ENCODE measurements around the gene C3orf20. TPM values are rescaled to one million over a fixed set of nuclear protein-coding genes. Genes with fewer than 3 reads are reported as not detected.

C3orf20 gene
- total RNA-seq, 3 donors from 2014 or later, result 0.15 to 0.16 TPM; not detected in 1

DNA sequence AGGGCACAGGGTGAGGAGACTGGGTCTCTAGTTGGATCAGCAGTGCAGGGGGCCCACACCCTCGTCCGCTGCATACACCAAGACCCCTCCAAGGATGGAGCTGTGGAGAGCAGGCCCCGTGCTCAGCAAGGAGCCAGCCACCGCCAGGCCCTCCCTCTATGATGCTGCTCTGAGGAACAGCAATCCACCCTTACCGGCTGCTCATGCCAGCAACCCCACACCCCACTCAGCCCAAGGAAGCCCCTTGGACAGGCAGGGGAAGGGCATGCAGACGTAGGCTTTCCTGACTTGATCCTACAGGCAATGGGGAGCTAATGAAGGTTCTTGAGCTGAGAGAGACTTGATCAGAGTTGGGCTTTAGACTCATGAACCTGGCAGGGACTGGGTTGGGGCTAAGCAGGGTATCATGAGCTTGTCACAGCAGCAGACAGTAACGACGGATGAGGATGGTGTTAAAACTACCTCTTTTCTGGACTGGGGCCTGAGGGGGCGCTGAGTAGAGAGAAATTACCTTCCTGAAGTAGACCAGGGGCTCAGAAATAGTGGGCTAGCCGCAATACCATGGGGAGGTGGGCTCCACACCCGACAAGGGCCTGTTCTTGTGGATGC is 93.3 kb downstream of the C3orf20 start:
- Histone ChIP-seq H3K4me3 (no peak overlapping the region), H3K27ac (no peak overlapping the region), H3K27me3 (no peaks in the 10 kb centered on the region), H3K9me3 (no peaks in the 10 kb centered on the region), H3K4me1 (no peaks in the 10 kb centered on the region), H3K36me3 (no peaks in the 10 kb centered on the region)
- intact Hi-C loops (cut with DNase I; ENCODE audit: low total_unique reads), result no loop called here
- TF ChIP-seq POLR2A (IDR thresholded peaks at IDR 0.05), result no peak
- no peak for DNase-seq (ENCODE audit: low spot score in 2 of 2)

DNA sequence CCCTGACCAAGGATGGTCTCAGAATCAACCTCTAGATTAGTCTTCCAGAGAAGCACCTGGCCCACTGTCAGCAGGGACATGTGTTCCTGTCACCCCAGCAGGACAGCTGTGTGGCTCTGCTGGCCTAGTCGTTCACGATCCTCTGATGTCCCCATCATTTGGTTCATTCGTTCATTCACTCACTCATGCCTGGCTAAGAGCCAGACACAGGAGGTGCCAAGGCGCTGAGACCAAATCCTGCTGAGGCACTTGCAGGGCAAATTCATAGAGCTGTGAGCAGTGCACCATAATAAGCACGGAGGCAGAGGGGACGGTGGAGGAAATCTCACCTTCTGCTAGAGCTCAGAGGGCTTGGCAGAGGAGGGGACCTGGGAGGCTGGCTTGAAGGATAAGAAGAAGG is 93.9 kb downstream of the C3orf20 start:
- intact Hi-C loops (cut with DNase I; ENCODE audit: low total_unique reads), result no loop called here
- H3K27ac ChIP-seq, result no peak overlapping the region
- H3K4me1 ChIP-seq, result no peaks in the 10 kb centered on the region
- H3K27me3 ChIP-seq, result no peaks in the 10 kb centered on the region
- no peak for DNase-seq (ENCODE audit: low spot score in 2 of 2)
- H3K36me3 ChIP-seq, result no peaks in the 10 kb centered on the region
- TF ChIP-seq, protein P1, sequence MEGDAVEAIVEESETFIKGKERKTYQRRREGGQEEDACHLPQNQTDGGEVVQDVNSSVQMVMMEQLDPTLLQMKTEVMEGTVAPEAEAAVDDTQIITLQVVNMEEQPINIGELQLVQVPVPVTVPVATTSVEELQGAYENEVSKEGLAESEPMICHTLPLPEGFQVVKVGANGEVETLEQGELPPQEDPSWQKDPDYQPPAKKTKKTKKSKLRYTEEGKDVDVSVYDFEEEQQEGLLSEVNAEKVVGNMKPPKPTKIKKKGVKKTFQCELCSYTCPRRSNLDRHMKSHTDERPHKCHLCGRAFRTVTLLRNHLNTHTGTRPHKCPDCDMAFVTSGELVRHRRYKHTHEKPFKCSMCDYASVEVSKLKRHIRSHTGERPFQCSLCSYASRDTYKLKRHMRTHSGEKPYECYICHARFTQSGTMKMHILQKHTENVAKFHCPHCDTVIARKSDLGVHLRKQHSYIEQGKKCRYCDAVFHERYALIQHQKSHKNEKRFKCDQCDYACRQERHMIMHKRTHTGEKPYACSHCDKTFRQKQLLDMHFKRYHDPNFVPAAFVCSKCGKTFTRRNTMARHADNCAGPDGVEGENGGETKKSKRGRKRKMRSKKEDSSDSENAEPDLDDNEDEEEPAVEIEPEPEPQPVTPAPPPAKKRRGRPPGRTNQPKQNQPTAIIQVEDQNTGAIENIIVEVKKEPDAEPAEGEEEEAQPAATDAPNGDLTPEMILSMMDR (IDR thresholded peaks at IDR 0.05), result no peak
- TF ChIP-seq POLR2A (IDR thresholded peaks at IDR 0.05) (no peak), POLR2AphosphoS5 (IDR thresholded peaks at IDR 0.05) (no peak)
- no peaks in the 10 kb centered on the region for H3K9me3 ChIP-seq
- H3K4me3 ChIP-seq, result no peak overlapping the region

DNA sequence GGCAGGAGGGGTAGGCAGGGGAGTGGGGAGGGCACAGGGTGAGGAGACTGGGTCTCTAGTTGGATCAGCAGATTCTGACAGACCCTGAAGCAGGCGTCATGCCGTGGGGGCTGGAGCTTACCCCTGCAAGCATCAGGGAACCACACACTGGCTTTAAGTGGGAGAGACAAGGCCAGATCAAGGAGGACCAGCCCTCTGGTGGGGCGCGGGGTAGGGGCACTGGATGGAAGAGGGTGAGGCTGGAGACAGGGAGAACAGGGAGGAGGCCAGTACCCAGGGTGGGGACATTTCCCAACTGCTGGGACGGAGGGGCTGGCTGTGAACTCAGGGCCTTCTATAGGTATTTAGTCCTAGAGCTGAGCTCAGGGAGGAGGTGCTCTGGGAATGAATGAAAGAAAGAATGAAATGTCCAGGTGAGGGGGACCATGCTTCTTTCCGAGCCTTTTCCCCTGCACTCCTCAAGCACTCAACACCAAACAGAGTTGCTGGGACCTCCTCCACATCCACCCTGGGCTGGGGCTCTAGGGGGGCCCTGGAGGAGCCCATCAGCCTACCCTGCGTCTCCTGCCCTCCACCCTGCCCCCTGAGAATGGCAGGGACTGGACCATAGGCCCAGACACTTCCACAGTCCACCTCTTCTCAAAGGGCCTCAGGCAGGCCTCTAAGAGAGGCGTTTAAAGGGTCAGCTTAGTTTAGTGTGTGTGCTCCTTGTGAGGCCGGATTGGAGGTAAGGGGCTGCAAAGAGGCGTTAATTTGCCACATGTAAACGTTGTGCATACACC is 94.8 kb downstream of the C3orf20 start:
- Histone ChIP-seq H3K27ac (no peak overlapping the region), H3K36me3 (no peaks in the 10 kb centered on the region), H3K4me3 (no peak overlapping the region), H3K27me3 (no peaks in the 10 kb centered on the region), H3K4me1 (no peaks in the 10 kb centered on the region), H3K9me3 (no peaks in the 10 kb centered on the region)
- no peak for DNase-seq (ENCODE audit: low spot score in 2 of 2)
- intact Hi-C loops (cut with DNase I; ENCODE audit: low total_unique reads), result no loop called here
- TF ChIP-seq POLR2A (IDR thresholded peaks at IDR 0.05), result no peak
- TF ChIP-seq, protein P1 (IDR thresholded peaks at IDR 0.05), result no peak
- TF ChIP-seq POLR2AphosphoS5 (IDR thresholded peaks at IDR 0.05), result no peak

DNA sequence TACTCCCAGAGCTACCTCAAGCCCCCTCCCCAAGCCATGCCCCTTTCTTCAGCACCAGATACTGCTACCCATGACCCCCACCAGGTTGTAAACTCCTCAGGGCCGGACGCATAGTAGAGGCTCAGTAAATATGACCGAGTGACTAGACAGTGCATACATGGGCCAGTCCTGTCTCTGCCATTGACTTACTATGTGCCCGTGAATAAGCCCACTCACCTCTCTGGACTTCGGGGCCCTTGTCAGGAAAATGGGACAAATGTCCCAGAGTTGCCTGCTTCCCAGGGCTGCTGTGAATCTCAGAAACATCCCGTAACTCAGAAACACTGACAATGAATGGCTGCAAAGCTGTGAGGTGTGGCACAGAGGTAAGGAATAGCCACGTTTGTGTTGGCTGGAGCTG is 95.7 kb downstream of the C3orf20 start:
- Histone ChIP-seq H3K36me3 (no peaks in the 10 kb centered on the region), H3K27me3 (no peaks in the 10 kb centered on the region), H3K4me3 (no peak overlapping the region), H3K27ac (no peak overlapping the region), H3K4me1 (no peaks in the 10 kb centered on the region), H3K9me3 (no peaks in the 10 kb centered on the region)
- intact Hi-C loops (cut with DNase I; ENCODE audit: low total_unique reads), result no loop called here
- DNase-seq (ENCODE audit: low spot score in 2 of 2), result no peak
- TF ChIP-seq POLR2A (IDR thresholded peaks at IDR 0.05), result no peak
- TF ChIP-seq, protein P1 (IDR thresholded peaks at IDR 0.05), result no peak
- TF ChIP-seq POLR2AphosphoS5 (IDR thresholded peaks at IDR 0.05), result no peak

DNA sequence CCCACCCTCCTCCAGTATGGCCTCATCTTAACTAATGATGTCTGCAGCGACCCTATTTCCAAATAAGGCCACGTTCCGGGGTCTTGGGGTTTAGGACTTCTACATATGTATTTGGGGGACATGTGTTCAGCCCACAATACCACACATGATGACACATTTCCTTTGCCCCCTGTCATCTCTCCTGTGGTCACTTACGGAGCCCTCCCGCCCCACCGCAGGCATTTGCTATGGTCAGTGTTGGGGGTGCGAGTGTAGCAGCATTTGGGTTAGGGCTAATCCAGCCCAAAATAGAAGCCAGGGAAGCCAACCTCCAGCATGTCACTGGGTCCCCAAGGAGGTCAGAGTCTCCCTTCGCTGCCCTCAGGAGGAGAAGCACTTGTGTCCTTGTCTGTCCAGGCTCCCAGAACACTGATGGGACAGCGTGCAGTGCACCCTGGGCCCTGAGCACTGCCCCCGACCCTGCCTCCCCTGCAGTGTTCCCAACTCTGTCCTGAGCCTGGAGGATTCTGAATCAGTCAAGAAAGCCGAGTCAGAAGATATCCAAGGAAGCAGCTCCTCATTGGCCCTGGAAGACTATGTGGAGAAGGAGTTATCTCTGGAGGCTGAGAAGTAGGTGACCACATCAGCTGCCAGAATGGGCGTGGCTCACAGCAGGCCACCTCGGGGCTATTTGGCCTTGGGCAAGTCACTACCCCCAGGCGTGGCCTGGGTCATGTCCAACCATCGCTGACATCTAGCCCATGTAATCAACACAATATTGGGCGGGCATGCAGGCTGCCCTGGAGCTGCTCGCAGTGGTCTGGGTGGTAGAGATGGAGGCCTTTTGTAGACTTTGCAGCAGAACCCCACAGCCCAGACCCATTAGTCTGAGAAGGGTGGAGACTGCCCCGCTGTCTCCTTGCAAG is 96.9 kb downstream of the C3orf20 start:
- TF ChIP-seq, protein P1 (IDR thresholded peaks at IDR 0.05), result no peak
- no peak for TF ChIP-seq POLR2AphosphoS5 (IDR thresholded peaks at IDR 0.05)
- no peak for TF ChIP-seq POLR2A (IDR thresholded peaks at IDR 0.05)
- no peak for DNase-seq (ENCODE audit: low spot score in 2 of 2)
- H3K27me3 ChIP-seq, result no peaks in the 10 kb centered on the region

More for the DNA sequence above, 96.9 kb downstream of the C3orf20 start:
- H3K4me1 ChIP-seq, result no peaks in the 10 kb centered on the region
- no peaks in the 10 kb centered on the region for H3K36me3 ChIP-seq
- H3K9me3 ChIP-seq, result no peaks in the 10 kb centered on the region
- H3K4me3 ChIP-seq, result no peak overlapping the region
- intact Hi-C loops (cut with DNase I; ENCODE audit: low total_unique reads), result no loop called here
- no peak overlapping the region for H3K27ac ChIP-seq
